Measurements from ENCODE around the gene WASF3. TPM values are rescaled to one million over a fixed set of nuclear protein-coding genes. Genes with fewer than 3 reads are reported as not detected.

WASF3 gene
- total and polyA plus RNA-seq, 2 experiments from 2014 or later: 9.9 to 20.7 TPM

GRCh38 chr13:26515721-26516120, 41.8 kb upstream of the WASF3 start (continued):
- TF ChIP-seq ZNF114 (CRISPR knock-in tag; IDR thresholded peaks at IDR 0.05): no peak
- no peak for TF ChIP-seq POLR2AphosphoS5 (IDR thresholded peaks at IDR 0.05; ENCODE audit: low read depth)
- no peak for TF ChIP-seq CTCF (conservative IDR thresholded peaks at IDR 0.05; ENCODE audit: low read depth in 2 of 2)
- no peak for TF ChIP-seq STAT1 (IDR thresholded peaks at IDR 0.05; ENCODE audit: unreplicated experiment)
- no peak for TF ChIP-seq JUNB (IDR thresholded peaks at IDR 0.05; ENCODE audit: unreplicated experiment)
- no peak for TF ChIP-seq EZH2 (IDR thresholded peaks at IDR 0.05; ENCODE audit: low read depth, unreplicated experiment)
- no peak for TF ChIP-seq NANOG (IDR thresholded peaks at IDR 0.05; ENCODE audit: borderline replicate concordance)
- TF ChIP-seq CREB1 (CRISPR knock-in tag; IDR thresholded peaks at IDR 0.05; ENCODE audit: low read depth): no peak
- TF ChIP-seq EZH2phosphoT487 (IDR thresholded peaks at IDR 0.05; ENCODE audit: unreplicated experiment): no peak
- TF ChIP-seq ZNF331 (CRISPR knock-in tag; IDR thresholded peaks at IDR 0.05; ENCODE audit: low read depth): no peak

GRCh38 chr13:26517936-26518335, 39.5 kb upstream of the WASF3 start:
- Mint-ChIP-seq H3K4me1 (peaks cover 38% of the 10 kb centered on the region), H3K27me3 (ENCODE audit: insufficient read depth, low read depth, poor library complexity) (peaks cover 9% of the 10 kb centered on the region), H3K27ac (peak overlapping the region; percentile 57), H3K9me3 (no peaks in the 10 kb centered on the region; the same call in 2 of the 3 replicates), H3K36me3 (ENCODE audit: low read depth) (no peaks in the 10 kb centered on the region), H3K4me3 (no peak overlapping the region)
- ATAC-seq (no peak), DNase-seq (ENCODE audit: low spot score) (no peak)
- H3K4me2 ChIP-seq: peak overlapping the region; percentile 70
- H3K27me3 ChIP-seq (ENCODE audit: insufficient read depth): no peaks in the 10 kb centered on the region
- H3K79me2 ChIP-seq (replicated peaks; ENCODE audit: insufficient read depth): no peaks in the 10 kb centered on the region
- H3K4me1 ChIP-seq (ENCODE audit: insufficient read depth): peaks cover 21% of the 10 kb centered on the region
- H4K20me1 ChIP-seq (replicated peaks; ENCODE audit: insufficient read depth): no peaks in the 10 kb centered on the region
- no peak overlapping the region for H3K4me3 ChIP-seq
- peaks cover 16% of the 10 kb centered on the region; the same call in 1 of the 2 replicates for H3K9me2 ChIP-seq (ENCODE audit: insufficient read depth)
- H3F3A ChIP-seq (replicated peaks; ENCODE audit: low read depth): no peaks in the 10 kb centered on the region
- H2AFZ ChIP-seq: peak overlapping the region; percentile 93; the same call in 1 of the 2 replicates
- no peaks in the 10 kb centered on the region for H3K36me3 ChIP-seq (ENCODE audit: insufficient read depth)
- no peak overlapping the region for H3K27ac ChIP-seq (ENCODE audit: low read depth)
- TF ChIP-seq, protein P1, sequence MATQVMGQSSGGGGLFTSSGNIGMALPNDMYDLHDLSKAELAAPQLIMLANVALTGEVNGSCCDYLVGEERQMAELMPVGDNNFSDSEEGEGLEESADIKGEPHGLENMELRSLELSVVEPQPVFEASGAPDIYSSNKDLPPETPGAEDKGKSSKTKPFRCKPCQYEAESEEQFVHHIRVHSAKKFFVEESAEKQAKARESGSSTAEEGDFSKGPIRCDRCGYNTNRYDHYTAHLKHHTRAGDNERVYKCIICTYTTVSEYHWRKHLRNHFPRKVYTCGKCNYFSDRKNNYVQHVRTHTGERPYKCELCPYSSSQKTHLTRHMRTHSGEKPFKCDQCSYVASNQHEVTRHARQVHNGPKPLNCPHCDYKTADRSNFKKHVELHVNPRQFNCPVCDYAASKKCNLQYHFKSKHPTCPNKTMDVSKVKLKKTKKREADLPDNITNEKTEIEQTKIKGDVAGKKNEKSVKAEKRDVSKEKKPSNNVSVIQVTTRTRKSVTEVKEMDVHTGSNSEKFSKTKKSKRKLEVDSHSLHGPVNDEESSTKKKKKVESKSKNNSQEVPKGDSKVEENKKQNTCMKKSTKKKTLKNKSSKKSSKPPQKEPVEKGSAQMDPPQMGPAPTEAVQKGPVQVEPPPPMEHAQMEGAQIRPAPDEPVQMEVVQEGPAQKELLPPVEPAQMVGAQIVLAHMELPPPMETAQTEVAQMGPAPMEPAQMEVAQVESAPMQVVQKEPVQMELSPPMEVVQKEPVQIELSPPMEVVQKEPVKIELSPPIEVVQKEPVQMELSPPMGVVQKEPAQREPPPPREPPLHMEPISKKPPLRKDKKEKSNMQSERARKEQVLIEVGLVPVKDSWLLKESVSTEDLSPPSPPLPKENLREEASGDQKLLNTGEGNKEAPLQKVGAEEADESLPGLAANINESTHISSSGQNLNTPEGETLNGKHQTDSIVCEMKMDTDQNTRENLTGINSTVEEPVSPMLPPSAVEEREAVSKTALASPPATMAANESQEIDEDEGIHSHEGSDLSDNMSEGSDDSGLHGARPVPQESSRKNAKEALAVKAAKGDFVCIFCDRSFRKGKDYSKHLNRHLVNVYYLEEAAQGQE (IDR thresholded peaks at IDR 0.05; ENCODE audit: unreplicated experiment): no peak
- TF ChIP-seq CTCF (conservative IDR thresholded peaks at IDR 0.05; ENCODE audit: low read depth in 2 of 2) (no peak), ZNF331 (CRISPR knock-in tag; IDR thresholded peaks at IDR 0.05; ENCODE audit: low read depth) (no peak), ZNF462 (CRISPR knock-in tag; IDR thresholded peaks at IDR 0.05) (no peak), STAT1 (IDR thresholded peaks at IDR 0.05; ENCODE audit: unreplicated experiment) (no peak)

Measured in GM23338 (cell line).